GM12878 (cell line): ENCODE data around the gene DHX34. TPM values are rescaled to one million over a fixed set of nuclear protein-coding genes. Genes with fewer than 3 reads are reported as not detected.

Source experiments
- CBX5 ChIP-seq: sonication (generic); IDR thresholded peaks from 2 replicates; pipeline ENCODE4 v1.6.1; 2016; ENCODE audit warnings: low read depth, moderate library complexity, mild to moderate bottlenecking, inconsistent platforms
- HDAC2 ChIP-seq: fragments of 200-600 bp; sonication (generic); IDR thresholded peaks from 2 replicates; pipeline ENCODE4 v1.6.1; 2017
- MYB ChIP-seq: fragments of 150-350 bp; IDR thresholded peaks from 2 replicates; pipeline ENCODE4 v1.6.1; 2014; ENCODE audit warnings: mild to moderate bottlenecking, low read depth, low read length, borderline replicate concordance
- NBN ChIP-seq: fragments of 450-650 bp; IDR thresholded peaks from 2 replicates; pipeline ENCODE4 v1.6.1; 2016
- NR2F1 ChIP-seq: fragments of 450-650 bp; conservative IDR thresholded peaks from 2 replicates; pipeline ENCODE4 v1.6.1; 2017; ENCODE audit warnings: mild to moderate bottlenecking
- SUZ12 ChIP-seq: fragments of 200-600 bp; sonication (generic); IDR thresholded peaks from one replicate; pipeline ENCODE4 v1.6.1; 2018; ENCODE audit warnings: antibody characterized with exemption, mild to moderate bottlenecking; ENCODE audit not compliant: unreplicated experiment
- TCF3 ChIP-seq: IDR thresholded peaks from 2 replicates; pipeline ENCODE4 v1.6.1; 2012; ENCODE audit warnings: low read depth, mild to moderate bottlenecking, low read length, borderline replicate concordance; ENCODE audit not compliant: insufficient read depth
- ZBTB40 ChIP-seq: fragments of 450-650 bp; IDR thresholded peaks from 2 replicates; pipeline ENCODE4 v1.6.1; 2016; ENCODE audit warnings: mild to moderate bottlenecking, moderate library complexity, borderline replicate concordance
- ZNF24 ChIP-seq: fragments of 450-650 bp; IDR thresholded peaks from 2 replicates; pipeline ENCODE4 v1.6.1; 2017; ENCODE audit warnings: antibody characterized with exemption, mild to moderate bottlenecking
- ZNF687 ChIP-seq: fragments of 450-650 bp; IDR thresholded peaks from 2 replicates; pipeline ENCODE4 v1.6.1; 2017; ENCODE audit warnings: mild to moderate bottlenecking, moderate library complexity
- polyA plus RNA-seq, 11 experiments: library from polyadenylated mRNA; depleted of rRNA in 4 of 11; unstranded in 6 of 11; stranded (reverse) in 5 of 11; fragments of >200 nt; fragmentation: Nextera tagmentation in 4 of 11; fragmentation: Illumina TruSeq in 1 of 11; extraction: Ambion mirVana in 4 of 11; extraction: Trizol in 1 of 11; gene quantifications; 1 replicate in 1 of 11; 2 replicates in 10 of 11; pipeline versions ENCODE4 v1.2.1 to v1.2.3, GENCODE V29; 2011 to 2016; ENCODE audit warnings: inconsistent platforms in 2 of 11, missing spikeins in 2 of 11, low read depth in 1 of 11
- total RNA-seq, 4 experiments: library from RNA; depleted of rRNA in 3 of 4; stranded (reverse); fragments of >200 nt in 3 of 4; fragmentation: Illumina TruSeq in 1 of 4; extraction: Trizol in 1 of 4; gene quantifications; 2 replicates each; pipeline versions ENCODE4 v1.2.1 to v1.2.3, GENCODE V29; 2013 to 2021
- TF ChIP-seq, protein P1 (sequence below): fragments of 450-650 bp; IDR thresholded peaks from 2 replicates; pipeline ENCODE4 v1.6.1; 2017; ENCODE audit warnings: mild to moderate bottlenecking
- TF ChIP-seq, protein P2 (sequence below): fragments of 450-650 bp; formaldehyde crosslinking; IDR thresholded peaks from 2 replicates; pipeline ENCODE4 v1.5.0; 2022; ENCODE audit warnings: mild to moderate bottlenecking, missing genetic modification characterization

DHX34 gene
- total and polyA plus RNA-seq, 10 of the 15 experiments (the other 5 are each of a cell fraction or from before 2014, with no cell fraction given): 0.19 to 16.9 (median 10.5) TPM

GRCh38 chr19:47343194-47343802 is 5.8 kb upstream of the DHX34 start (continued):
- TF ChIP-seq HDAC2: no peak
- no peak for TF ChIP-seq NR2F1
- no peak for TF ChIP-seq MYB
- no peak for TF ChIP-seq NBN
- no peak for TF ChIP-seq ZBTB40
- no peak for TF ChIP-seq SUZ12
- TF ChIP-seq CBX5: no peak
- TF ChIP-seq, protein P1, sequence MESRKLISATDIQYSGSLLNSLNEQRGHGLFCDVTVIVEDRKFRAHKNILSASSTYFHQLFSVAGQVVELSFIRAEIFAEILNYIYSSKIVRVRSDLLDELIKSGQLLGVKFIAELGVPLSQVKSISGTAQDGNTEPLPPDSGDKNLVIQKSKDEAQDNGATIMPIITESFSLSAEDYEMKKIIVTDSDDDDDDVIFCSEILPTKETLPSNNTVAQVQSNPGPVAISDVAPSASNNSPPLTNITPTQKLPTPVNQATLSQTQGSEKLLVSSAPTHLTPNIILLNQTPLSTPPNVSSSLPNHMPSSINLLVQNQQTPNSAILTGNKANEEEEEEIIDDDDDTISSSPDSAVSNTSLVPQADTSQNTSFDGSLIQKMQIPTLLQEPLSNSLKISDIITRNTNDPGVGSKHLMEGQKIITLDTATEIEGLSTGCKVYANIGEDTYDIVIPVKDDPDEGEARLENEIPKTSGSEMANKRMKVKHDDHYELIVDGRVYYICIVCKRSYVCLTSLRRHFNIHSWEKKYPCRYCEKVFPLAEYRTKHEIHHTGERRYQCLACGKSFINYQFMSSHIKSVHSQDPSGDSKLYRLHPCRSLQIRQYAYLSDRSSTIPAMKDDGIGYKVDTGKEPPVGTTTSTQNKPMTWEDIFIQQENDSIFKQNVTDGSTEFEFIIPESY: no peak
- TF ChIP-seq ZNF687: no peak
- no peak for TF ChIP-seq ZNF24
- TF ChIP-seq, protein P2, sequence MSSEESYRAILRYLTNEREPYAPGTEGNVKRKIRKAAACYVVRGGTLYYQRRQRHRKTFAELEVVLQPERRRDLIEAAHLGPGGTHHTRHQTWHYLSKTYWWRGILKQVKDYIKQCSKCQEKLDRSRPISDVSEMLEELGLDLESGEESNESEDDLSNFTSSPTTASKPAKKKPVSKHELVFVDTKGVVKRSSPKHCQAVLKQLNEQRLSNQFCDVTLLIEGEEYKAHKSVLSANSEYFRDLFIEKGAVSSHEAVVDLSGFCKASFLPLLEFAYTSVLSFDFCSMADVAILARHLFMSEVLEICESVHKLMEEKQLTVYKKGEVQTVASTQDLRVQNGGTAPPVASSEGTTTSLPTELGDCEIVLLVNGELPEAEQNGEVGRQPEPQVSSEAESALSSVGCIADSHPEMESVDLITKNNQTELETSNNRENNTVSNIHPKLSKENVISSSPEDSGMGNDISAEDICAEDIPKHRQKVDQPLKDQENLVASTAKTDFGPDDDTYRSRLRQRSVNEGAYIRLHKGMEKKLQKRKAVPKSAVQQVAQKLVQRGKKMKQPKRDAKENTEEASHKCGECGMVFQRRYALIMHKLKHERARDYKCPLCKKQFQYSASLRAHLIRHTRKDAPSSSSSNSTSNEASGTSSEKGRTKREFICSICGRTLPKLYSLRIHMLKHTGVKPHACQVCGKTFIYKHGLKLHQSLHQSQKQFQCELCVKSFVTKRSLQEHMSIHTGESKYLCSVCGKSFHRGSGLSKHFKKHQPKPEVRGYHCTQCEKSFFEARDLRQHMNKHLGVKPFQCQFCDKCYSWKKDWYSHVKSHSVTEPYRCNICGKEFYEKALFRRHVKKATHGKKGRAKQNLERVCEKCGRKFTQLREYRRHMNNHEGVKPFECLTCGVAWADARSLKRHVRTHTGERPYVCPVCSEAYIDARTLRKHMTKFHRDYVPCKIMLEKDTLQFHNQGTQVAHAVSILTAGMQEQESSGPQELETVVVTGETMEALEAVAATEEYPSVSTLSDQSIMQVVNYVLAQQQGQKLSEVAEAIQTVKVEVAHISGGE (CRISPR knock-in tag): no peak
- no peak for TF ChIP-seq TCF3
